A673 (cell line): Measurements from ENCODE around the gene CST1. TPM values are rescaled to one million over a fixed set of nuclear protein-coding genes. Genes with fewer than 3 reads are reported as not detected.
"Not testable (repeated sequence)": the region's sequence is repeated elsewhere in the genome, so short reads cannot be mapped to it uniquely, and the experiment has no call there.

Source experiments
- BruUV-seq: library from RNA; stranded (reverse); fragments of 400-500 nt; replicated peaks from 2 replicates; lab custom pipeline; 2021; lab: Mats Ljungman, UMichigan
- CTCF ChIA-PET: fragments of 300-600 bp; sonication (Branson Sonifier 250); formaldehyde crosslinking; loops from one replicate; lab custom pipeline; 2022; ENCODE audit warnings: antibody characterized with exemption; lab: Charles Lee
- POLR2A ChIA-PET: fragments of 300-600 bp; sonication (Branson Sonifier 250); formaldehyde crosslinking; loops from one replicate; lab custom pipeline; 2022; ENCODE audit warnings: antibody characterized with exemption; ENCODE audit not compliant: low non-redundant PET; lab: Charles Lee
- DNase-seq: peaks from one replicate; pipeline ENCODE4 v3.0.0-alpha.2; 2015; ENCODE audit warnings: low spot score
- H3K27ac ChIP-seq: fragments of 200-600 bp; sonication (generic); 2 replicates; pipeline ENCODE4 v1.5.1; 2016; ENCODE audit warnings: mixed run types, low read depth, mild to moderate bottlenecking, mixed read lengths, antibody characterized with exemption, low read length; ENCODE audit not compliant: poor library complexity, severe bottlenecking
- H3K27me3 ChIP-seq: fragments of 200-600 bp; sonication (generic); replicated peaks from 2 replicates; pipeline ENCODE4 v1.6.1; 2017; ENCODE audit warnings: mixed run types, low read depth, mild to moderate bottlenecking, mixed read lengths, antibody characterized with exemption, low read length; ENCODE audit not compliant: insufficient read depth, poor library complexity
- H3K36me3 ChIP-seq: fragments of 200-600 bp; sonication (generic); 2 replicates; pipeline ENCODE4 v1.6.1; 2016; ENCODE audit warnings: mixed run types, mild to moderate bottlenecking, mixed read lengths, antibody characterized with exemption, low read length; ENCODE audit not compliant: insufficient read depth, poor library complexity, severe bottlenecking
- H3K4me1 ChIP-seq: fragments of 200-600 bp; sonication (generic); 2 replicates; pipeline ENCODE4 v1.6.1; 2017; ENCODE audit warnings: mixed run types, mild to moderate bottlenecking, mixed read lengths, antibody characterized with exemption, low read length; ENCODE audit not compliant: insufficient read depth, poor library complexity, severe bottlenecking
- H3K4me3 ChIP-seq: fragments of 200-600 bp; sonication (generic); 2 replicates; pipeline ENCODE4 v1.5.1; 2016; ENCODE audit warnings: low read depth, mixed run types, mild to moderate bottlenecking, mixed read lengths, low read length; ENCODE audit not compliant: poor library complexity, severe bottlenecking
- H3K9me3 ChIP-seq: fragments of 200-600 bp; sonication (generic); 2 replicates; pipeline ENCODE4 v1.6.1; 2016; ENCODE audit warnings: mixed run types, low read depth, mild to moderate bottlenecking, mixed read lengths, antibody characterized with exemption, low read length; ENCODE audit not compliant: poor library complexity, severe bottlenecking
- EZH2 ChIP-seq: fragments of 200-600 bp; sonication (generic); IDR thresholded peaks from 2 replicates; pipeline ENCODE4 v1.6.1; 2017; ENCODE audit warnings: borderline replicate concordance, low read depth, mild to moderate bottlenecking, mixed read lengths, antibody characterized with exemption, low read length; ENCODE audit not compliant: poor library complexity, severe bottlenecking
- intact Hi-C: fragments of 100-400 bp; cut with micrococcal nuclease; formaldehyde crosslinking; loops from one replicate; pipeline ENCODE4 v1.10.0; 2022; ENCODE audit not compliant: unreplicated experiment
- total RNA-seq: library from RNA; stranded (reverse); gene quantifications from 2 replicates; pipeline ENCODE4 v1.2.3, GENCODE V29; 2021
- TF ChIP-seq, protein P1 (sequence below): fragments of 300-800, 200-600 bp; sonication (generic); conservative IDR thresholded peaks from 2 replicates; pipeline ENCODE4 v1.5.1; 2017; ENCODE audit warnings: low read depth, mild to moderate bottlenecking, antibody characterized with exemption, low read length, moderate library complexity, mixed read lengths

The CST1 gene
- total RNA-seq, 1 experiment from 2014 or later: not detected

DNA sequence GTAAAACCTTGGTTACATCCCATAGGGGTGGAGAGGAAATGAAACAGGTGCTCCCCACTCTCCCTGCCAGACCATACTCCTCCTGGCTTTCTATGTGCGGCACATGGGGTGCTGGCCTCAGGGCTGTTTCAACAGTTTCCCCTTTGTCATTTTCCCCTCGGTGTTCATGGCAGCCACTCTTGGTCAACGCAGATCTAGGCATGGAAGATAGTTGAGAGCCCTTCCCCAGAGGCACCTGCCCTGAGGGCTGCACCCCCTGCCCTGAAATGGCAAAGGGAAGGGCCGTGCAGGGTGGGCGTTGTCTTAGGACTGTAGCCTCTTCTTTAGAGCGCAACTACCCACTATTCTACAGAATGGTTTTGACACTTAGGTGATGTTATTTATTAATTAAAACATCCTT, 4.4 kb downstream of the CST1 start:
- no peak overlapping the region for H3K27ac ChIP-seq
- no peak for DNase-seq
- BruUV-seq: no TSS peak
- ChIA-PET CTCF (no interaction called here), POLR2A (no interaction called here)
- H3K4me3 ChIP-seq: no peak overlapping the region
- intact Hi-C loops: no loop called here
- H3K4me1 ChIP-seq: no peaks in the 10 kb centered on the region
- TF ChIP-seq EZH2: no peak
- TF ChIP-seq, protein P1, sequence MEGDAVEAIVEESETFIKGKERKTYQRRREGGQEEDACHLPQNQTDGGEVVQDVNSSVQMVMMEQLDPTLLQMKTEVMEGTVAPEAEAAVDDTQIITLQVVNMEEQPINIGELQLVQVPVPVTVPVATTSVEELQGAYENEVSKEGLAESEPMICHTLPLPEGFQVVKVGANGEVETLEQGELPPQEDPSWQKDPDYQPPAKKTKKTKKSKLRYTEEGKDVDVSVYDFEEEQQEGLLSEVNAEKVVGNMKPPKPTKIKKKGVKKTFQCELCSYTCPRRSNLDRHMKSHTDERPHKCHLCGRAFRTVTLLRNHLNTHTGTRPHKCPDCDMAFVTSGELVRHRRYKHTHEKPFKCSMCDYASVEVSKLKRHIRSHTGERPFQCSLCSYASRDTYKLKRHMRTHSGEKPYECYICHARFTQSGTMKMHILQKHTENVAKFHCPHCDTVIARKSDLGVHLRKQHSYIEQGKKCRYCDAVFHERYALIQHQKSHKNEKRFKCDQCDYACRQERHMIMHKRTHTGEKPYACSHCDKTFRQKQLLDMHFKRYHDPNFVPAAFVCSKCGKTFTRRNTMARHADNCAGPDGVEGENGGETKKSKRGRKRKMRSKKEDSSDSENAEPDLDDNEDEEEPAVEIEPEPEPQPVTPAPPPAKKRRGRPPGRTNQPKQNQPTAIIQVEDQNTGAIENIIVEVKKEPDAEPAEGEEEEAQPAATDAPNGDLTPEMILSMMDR: no peak
- H3K27me3 ChIP-seq: no peaks in the 10 kb centered on the region
- no peaks in the 10 kb centered on the region for H3K36me3 ChIP-seq
- H3K9me3 ChIP-seq: no peaks in the 10 kb centered on the region

DNA sequence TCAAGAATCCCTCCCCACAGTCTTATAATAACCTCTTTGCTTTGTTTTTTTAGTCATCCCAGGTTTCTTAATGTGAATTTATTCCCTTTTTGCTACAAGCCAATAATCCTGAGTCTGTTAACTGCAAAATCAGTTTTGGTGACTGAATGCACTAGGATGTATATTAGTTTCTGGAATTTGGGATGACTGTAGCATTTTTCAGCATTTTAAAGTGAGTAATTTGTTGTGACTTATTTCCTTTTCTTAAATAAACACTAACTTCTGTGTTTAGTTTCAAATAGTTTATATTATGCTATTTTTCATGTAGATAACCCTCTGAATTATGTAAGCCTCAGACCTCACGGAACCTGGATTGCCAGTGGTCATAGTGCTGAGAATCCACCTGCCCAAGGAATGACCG, 5.5 kb downstream of the CST1 start:
- POLR2A ChIA-PET: no interaction called here
- intact Hi-C loops: no loop called here
- H3K27ac ChIP-seq: no peak overlapping the region
- H3K4me3 ChIP-seq: no peak overlapping the region
- no peaks in the 10 kb centered on the region for H3K9me3 ChIP-seq
- no peaks in the 10 kb centered on the region for H3K4me1 ChIP-seq
- DNase-seq: no peak
- no peaks in the 10 kb centered on the region for H3K27me3 ChIP-seq
- H3K36me3 ChIP-seq: no peaks in the 10 kb centered on the region
- no TSS peak for BruUV-seq
- CTCF ChIA-PET: no interaction called here
- TF ChIP-seq EZH2: no peak
- TF ChIP-seq, protein P1: no peak

DNA sequence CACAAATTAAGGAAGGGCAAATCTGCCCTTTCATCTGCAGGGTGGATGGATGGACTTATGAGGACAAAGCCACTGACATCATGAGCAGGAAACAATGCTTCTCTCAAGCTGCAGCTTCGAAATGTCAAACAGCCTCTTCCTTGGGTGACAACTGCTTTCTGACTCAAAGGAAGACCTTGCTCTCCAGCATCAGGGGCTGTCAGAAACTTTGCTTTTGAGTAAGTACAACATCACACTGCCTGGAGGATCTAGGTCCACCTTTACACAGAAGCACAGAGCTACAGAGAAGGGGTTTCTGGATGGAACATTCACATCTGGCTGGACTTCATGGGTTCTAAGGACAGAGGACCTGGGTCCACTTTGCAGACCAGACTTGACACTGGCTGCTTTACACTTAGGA, 5.9 kb downstream of the CST1 start:
- no TSS peak for BruUV-seq
- TF ChIP-seq, protein P1: no peak
- TF ChIP-seq EZH2: no peak
- Histone ChIP-seq H3K36me3 (no peaks in the 10 kb centered on the region), H3K4me3 (no peak overlapping the region), H3K4me1 (no peaks in the 10 kb centered on the region), H3K27ac (no peak overlapping the region), H3K27me3 (no peaks in the 10 kb centered on the region), H3K9me3 (no peaks in the 10 kb centered on the region)
- no peak for DNase-seq
- intact Hi-C loops: no loop called here
- ChIA-PET CTCF (no interaction called here), POLR2A (no interaction called here)

DNA sequence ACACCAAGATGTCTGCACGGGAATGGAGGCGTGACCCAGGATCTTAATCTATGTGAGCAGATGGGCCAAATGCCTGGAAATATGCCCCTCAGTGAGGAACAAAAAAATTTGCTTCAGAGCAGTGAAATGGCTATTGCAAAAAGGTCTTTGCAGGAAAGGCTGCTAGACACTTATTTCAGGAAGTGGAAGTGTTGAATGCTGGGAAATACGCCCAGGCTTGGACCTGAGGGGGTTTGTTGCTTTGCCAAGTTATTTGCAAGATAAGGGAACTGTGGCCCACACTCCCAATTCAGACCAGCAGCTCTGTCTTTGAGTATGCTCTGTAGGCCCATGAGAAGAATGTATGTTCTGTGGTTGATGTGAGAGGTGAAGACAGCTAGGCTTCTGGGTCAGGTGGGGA, 15.3 kb downstream of the CST1 start:
- H3K27ac ChIP-seq, DNase-seq, POLR2A ChIA-PET, H3K9me3 ChIP-seq, H3K27me3 ChIP-seq, BruUV-seq, H3K4me3 ChIP-seq, CTCF ChIA-PET, intact Hi-C loops, H3K36me3 ChIP-seq, H3K4me1 ChIP-seq: not testable (repeated sequence)

DNA sequence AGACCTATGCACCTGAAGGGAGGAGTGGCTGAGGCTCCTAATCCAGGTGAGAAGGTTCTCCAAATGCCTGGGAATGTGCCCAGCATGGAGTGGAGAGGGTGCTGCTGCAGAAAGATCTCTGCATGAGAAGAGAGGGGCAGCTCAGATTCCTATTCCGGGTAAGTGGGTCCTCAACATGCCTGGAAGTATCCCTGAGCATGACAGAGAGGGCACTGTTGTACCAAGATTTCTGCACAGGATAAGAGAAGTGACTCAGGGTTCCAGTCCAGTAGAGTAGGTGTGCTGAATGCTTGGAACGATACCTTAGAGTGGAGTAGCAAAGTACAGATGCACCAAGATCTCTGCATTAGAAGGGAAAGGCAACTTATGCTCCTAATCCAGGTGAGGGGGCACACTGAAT, 15.8 kb downstream of the CST1 start:
- H3K4me1 ChIP-seq, intact Hi-C loops, H3K4me3 ChIP-seq, BruUV-seq, H3K27me3 ChIP-seq, CTCF ChIA-PET, H3K27ac ChIP-seq, H3K9me3 ChIP-seq, POLR2A ChIA-PET, H3K36me3 ChIP-seq, DNase-seq: not testable (repeated sequence)
